HFF-Myc (cell line): ENCODE results near the gene CWH43.

Experiments
- DNase-seq: peaks from one replicate; pipeline ENCODE4 v3.0.0-alpha.2; 2011; ENCODE audit warnings: low read depth; ENCODE audit errors: extremely low read depth
- H3K4me3 ChIP-seq: replicated peaks from 2 replicates; pipeline ENCODE4 v1.5.1; 2011; ENCODE audit warnings: low read depth, mild to moderate bottlenecking, control low read depth, low read length
- TF ChIP-seq, protein P1 (sequence below): IDR thresholded peaks from 2 replicates; pipeline ENCODE4 v1.5.1; 2012; ENCODE audit warnings: mild to moderate bottlenecking, low read depth, low read length, control low read depth; ENCODE audit errors: missing control alignments

The CWH43 gene

DNA sequence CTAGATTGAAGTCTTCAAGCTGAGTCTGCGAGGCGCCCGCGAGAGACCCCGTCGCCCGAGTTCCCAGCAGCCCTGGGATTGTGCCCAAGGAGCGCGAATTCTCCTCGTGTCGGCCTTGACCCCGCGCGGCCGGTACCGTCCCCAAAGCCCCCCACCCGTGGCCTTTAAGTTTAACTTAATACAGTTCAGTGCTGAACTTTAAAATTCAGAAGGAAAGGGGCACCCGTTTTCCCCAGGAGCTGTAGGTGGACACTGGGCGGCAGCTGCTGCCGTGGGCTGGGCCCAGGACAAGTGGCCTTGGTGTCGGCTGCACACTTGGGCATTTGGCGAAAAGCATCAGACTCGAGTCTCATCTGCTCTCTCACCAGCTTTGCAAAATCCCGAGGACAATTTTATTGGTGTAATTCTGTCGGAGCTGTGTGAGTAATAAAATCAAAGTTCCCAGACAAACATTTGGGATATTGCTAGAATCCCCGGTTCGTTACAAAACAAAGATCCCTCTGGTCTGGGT lies 634 bp downstream of the CWH43 start:
- no peak for DNase-seq
- H3K4me3 ChIP-seq, result no peak overlapping the region
- TF ChIP-seq, protein P1, sequence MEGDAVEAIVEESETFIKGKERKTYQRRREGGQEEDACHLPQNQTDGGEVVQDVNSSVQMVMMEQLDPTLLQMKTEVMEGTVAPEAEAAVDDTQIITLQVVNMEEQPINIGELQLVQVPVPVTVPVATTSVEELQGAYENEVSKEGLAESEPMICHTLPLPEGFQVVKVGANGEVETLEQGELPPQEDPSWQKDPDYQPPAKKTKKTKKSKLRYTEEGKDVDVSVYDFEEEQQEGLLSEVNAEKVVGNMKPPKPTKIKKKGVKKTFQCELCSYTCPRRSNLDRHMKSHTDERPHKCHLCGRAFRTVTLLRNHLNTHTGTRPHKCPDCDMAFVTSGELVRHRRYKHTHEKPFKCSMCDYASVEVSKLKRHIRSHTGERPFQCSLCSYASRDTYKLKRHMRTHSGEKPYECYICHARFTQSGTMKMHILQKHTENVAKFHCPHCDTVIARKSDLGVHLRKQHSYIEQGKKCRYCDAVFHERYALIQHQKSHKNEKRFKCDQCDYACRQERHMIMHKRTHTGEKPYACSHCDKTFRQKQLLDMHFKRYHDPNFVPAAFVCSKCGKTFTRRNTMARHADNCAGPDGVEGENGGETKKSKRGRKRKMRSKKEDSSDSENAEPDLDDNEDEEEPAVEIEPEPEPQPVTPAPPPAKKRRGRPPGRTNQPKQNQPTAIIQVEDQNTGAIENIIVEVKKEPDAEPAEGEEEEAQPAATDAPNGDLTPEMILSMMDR, result no peak

DNA sequence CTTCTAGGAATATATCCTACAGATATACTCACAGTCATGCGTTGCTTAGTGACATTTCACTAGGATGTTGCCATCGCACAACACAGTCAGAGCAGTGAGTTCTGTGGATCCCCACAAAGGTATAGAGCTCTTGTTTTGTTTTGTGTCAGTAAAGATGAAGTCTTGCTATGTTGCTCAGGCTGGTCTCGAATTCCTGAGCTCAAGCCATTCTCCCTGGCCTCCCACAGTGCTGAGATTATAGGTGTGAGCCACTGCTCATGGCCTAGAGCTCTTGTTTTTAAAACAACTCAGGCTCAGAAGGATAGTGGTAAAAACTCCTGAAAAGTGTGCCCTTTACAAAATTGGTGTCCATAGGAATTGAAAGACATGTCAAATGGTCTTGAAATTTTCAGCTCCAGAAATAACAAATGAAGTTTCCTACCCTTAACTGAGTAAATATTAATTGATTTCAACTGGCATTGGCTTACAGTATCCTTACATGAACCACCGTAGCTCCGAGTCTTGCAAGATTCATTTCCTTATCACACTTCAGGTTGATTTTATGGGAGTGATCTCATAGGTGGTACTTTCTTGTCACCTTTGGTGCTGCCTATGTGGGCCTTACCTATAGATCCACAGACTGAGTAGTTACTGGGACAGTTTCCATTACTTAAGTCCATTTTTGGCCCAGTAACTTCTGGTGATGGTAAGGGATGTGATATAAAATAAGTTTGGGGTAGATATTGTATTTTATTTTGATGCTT lies 3.6 kb downstream of the CWH43 start:
- no peak overlapping the region for H3K4me3 ChIP-seq
- TF ChIP-seq, protein P1, result no peak
- DNase-seq, result no peak

DNA sequence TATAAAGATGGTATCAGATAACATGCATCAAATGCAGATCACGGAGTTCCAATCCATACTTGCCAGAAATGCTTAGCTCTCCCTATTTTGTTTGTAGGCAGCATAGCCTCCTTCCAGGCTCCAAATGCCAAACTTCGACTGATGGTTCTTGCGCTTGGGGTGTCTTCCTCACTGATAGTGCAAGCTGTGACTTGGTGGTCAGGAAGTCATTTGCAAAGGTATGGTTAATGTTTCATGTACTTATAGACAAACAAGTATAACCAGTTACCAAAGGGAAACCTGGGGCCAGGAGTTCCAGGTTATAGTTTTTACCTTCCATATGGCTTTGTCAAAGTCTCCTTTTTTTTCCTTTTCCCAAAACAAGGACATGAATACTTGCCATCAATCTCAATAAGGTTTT lies 5.3 kb downstream of the CWH43 start:
- no peak for DNase-seq
- H3K4me3 ChIP-seq, result no peak overlapping the region
- TF ChIP-seq, protein P1, result no peak

DNA sequence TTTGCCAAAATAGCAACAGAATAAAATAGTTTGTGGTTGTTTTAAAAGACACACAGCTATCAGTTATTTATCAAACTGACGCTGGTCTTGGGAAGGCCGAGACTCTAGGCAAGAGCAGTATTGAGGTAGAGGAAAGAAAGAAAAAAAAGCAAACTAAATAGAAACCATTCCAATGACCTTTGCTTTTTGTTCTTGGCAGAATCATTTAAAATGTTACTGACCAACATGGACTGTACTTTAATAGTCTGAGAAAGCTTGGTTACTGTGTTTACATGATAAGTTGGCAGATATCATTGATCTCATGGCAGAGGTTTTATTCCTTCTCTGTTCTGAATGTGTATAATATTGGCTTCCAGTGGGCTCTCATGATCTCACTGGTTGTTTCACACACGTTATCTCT lies 11.9 kb downstream of the CWH43 start:
- H3K4me3 ChIP-seq, result no peak overlapping the region
- no peak for DNase-seq
- TF ChIP-seq, protein P1, result no peak

DNA sequence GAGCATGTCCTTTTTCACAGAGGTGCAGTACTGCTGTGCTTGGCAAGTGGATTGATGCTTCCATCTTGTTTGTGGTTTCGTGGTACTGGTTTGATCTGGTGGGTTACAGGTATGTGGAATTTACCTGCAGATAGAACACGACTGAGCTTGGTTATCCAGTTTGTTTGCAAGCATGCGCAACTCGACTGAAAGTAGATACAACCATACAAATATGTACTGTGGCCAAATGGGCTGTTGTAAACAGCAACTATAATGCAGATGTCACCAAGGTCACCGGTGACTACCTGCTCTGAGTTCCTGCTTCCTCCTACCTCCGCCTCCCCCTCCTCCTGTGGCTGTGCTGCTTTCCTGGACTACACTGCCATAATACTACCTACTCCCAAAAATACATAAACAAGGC lies 12.4 kb downstream of the CWH43 start:
- TF ChIP-seq, protein P1, result no peak
- no peak for DNase-seq
- H3K4me3 ChIP-seq, result no peak overlapping the region

DNA sequence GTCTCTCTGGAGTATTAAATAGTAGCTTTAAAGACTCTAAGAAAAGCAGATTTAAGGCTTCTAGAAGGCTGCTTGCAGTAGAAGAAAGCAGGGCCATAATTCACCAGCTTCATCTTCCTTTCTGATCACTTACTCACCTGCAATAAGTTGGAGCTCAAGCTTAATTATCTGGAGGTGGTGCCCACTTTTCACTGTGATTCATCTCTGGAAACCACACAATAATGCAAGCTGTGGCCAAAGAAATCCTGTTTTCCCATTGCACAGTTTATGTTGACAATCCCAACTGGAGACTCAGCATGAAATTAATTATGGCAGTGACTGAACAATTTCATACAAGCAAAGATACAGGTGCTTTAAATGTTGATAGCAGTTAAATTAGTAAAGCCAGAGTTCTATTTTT lies 14.7 kb downstream of the CWH43 start:
- TF ChIP-seq, protein P1, result no peak
- no peak overlapping the region for H3K4me3 ChIP-seq
- DNase-seq, result no peak
